ENCODE measurements around the gene GRIA1. TPM values are rescaled to one million over a fixed set of nuclear protein-coding genes. Genes with fewer than 3 reads are reported as not detected.

GRIA1 gene
- total RNA-seq, 2 donors from 2014 or later: 1.2 TPM; not detected in 1

DNA sequence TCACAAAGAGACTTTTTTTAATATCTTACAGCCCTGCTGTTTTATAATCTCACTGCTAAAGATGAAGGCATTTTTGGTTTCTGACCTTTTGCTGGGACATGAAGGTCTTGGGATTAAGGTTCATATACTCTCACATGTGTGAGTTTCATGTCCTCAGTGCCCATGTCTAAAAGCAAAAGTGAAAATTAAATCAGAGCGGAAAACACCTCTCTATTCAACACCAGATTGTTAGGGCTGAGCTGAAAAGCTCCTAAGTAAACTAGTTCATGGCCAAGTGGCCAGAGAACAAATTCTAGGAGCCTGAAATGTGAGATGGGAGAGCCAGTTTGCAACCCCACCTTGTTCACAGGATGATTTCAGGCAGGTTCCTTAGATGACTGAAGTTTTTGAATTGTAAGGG, 110.9 kb downstream of the GRIA1 start:
- Histone ChIP-seq H3K9me3 (ENCODE audit: control insufficient read depth, low read length) (no peaks in the 10 kb centered on the region), H3K4me1 (ENCODE audit: control insufficient read depth, insufficient read depth, low read length) (no peaks in the 10 kb centered on the region), H3K27ac (ENCODE audit: low read depth, low read length) (no peak overlapping the region), H3K36me3 (ENCODE audit: control insufficient read depth, insufficient read depth, low read length) (no peaks in the 10 kb centered on the region), H3K27me3 (ENCODE audit: control insufficient read depth, insufficient read depth, low read length, poor library complexity, severe bottlenecking) (no peaks in the 10 kb centered on the region), H3K4me3 (ENCODE audit: low read length) (no peak overlapping the region), H3K9ac (ENCODE audit: extremely low read depth, low read length, poor library complexity, severe bottlenecking) (no peak overlapping the region)
- Mint-ChIP-seq H3K9me3 (no peaks in the 10 kb centered on the region), H3K4me1 (no peaks in the 10 kb centered on the region), H3K27ac (no peak overlapping the region), H3K36me3 (ENCODE audit: low read depth) (no peaks in the 10 kb centered on the region), H3K4me3 (no peak overlapping the region), H3K27me3 (ENCODE audit: insufficient read depth) (peaks cover 3% of the 10 kb centered on the region)
- TF ChIP-seq, protein P1, sequence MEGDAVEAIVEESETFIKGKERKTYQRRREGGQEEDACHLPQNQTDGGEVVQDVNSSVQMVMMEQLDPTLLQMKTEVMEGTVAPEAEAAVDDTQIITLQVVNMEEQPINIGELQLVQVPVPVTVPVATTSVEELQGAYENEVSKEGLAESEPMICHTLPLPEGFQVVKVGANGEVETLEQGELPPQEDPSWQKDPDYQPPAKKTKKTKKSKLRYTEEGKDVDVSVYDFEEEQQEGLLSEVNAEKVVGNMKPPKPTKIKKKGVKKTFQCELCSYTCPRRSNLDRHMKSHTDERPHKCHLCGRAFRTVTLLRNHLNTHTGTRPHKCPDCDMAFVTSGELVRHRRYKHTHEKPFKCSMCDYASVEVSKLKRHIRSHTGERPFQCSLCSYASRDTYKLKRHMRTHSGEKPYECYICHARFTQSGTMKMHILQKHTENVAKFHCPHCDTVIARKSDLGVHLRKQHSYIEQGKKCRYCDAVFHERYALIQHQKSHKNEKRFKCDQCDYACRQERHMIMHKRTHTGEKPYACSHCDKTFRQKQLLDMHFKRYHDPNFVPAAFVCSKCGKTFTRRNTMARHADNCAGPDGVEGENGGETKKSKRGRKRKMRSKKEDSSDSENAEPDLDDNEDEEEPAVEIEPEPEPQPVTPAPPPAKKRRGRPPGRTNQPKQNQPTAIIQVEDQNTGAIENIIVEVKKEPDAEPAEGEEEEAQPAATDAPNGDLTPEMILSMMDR (conservative IDR thresholded peaks at IDR 0.05): no peak
- no peak for DNase-seq
- WGBS, 2 experiments (ENCODE audit: insufficient coverage in 1 of 2, insufficient read length in 1 of 2): 60 to 100% methylated on average over 1 of the region's 1 CpG

DNA sequence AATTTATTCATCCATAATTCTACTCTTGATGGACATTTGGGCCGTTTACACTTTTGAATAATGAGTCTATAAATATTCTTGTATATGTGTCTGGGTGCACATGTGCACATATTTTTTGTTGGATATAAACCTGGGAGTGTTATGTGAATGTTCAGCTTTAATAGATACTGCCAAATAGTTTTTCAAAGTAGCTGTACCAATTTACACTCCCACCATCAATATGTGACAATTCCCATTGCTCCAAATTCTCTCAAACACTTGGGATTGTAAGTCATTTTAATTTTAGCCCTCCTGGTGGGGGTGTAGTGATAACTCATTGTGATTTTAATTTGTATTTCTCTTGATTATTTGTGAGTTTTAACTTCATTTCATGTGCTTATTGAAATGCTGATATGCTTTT, 114.9 kb downstream of the GRIA1 start:
- H3K9me3 Mint-ChIP-seq: no peaks in the 10 kb centered on the region
- H3K4me3 ChIP-seq (ENCODE audit: low read length): no peak overlapping the region
- H3K4me3 Mint-ChIP-seq: no peak overlapping the region
- no peaks in the 10 kb centered on the region for H3K9me3 ChIP-seq (ENCODE audit: control insufficient read depth, low read length)
- H3K27me3 ChIP-seq (ENCODE audit: control insufficient read depth, insufficient read depth, low read length, poor library complexity, severe bottlenecking): no peaks in the 10 kb centered on the region
- no peak overlapping the region for H3K27ac ChIP-seq (ENCODE audit: low read depth, low read length)
- no peaks in the 10 kb centered on the region for H3K36me3 Mint-ChIP-seq (ENCODE audit: low read depth)
- no peak for DNase-seq
- WGBS, 2 experiments (ENCODE audit: insufficient coverage in 1 of 2, insufficient read length in 1 of 2): 100% methylated on average over 1 of the region's 1 CpG; no CpG with 5 or more reads in 1 of the 2 experiments
- TF ChIP-seq, protein P1 (conservative IDR thresholded peaks at IDR 0.05): no peak
- no peaks in the 10 kb centered on the region for H3K4me1 ChIP-seq (ENCODE audit: control insufficient read depth, insufficient read depth, low read length)
- H3K27ac Mint-ChIP-seq: no peak overlapping the region
- H3K4me1 Mint-ChIP-seq: peaks cover 6% of the 10 kb centered on the region
- no peak overlapping the region for H3K9ac ChIP-seq (ENCODE audit: extremely low read depth, low read length, poor library complexity, severe bottlenecking)
- no peaks in the 10 kb centered on the region for H3K36me3 ChIP-seq (ENCODE audit: control insufficient read depth, insufficient read depth, low read length)
- H3K27me3 Mint-ChIP-seq (ENCODE audit: insufficient read depth): peaks cover 3% of the 10 kb centered on the region

DNA sequence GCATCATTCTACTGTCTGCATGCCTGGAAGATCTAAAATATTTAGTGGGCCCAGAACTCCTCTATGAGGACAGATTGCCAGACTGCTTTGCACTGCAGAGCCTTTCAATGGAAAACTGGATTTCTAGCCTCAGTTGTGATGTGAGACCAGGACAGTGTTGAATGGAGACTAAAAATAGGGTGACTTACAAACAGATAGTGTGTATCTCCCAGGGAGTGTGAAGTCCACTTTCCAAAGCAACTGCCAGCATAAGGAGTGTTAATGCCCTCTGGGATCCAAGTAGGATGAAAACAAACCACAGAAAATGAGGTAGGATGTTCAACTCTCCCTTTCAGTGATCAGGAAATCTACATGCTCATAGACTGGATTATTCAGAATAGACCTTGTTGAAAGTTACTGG, 119.5 kb downstream of the GRIA1 start:
- Histone ChIP-seq H3K27ac (ENCODE audit: low read depth, low read length) (no peak overlapping the region), H3K4me1 (ENCODE audit: control insufficient read depth, insufficient read depth, low read length) (no peaks in the 10 kb centered on the region), H3K4me3 (ENCODE audit: low read length) (no peak overlapping the region), H3K9me3 (ENCODE audit: control insufficient read depth, low read length) (no peaks in the 10 kb centered on the region), H3K36me3 (ENCODE audit: control insufficient read depth, insufficient read depth, low read length) (no peaks in the 10 kb centered on the region), H3K9ac (ENCODE audit: extremely low read depth, low read length, poor library complexity, severe bottlenecking) (no peak overlapping the region), H3K27me3 (ENCODE audit: control insufficient read depth, insufficient read depth, low read length, poor library complexity, severe bottlenecking) (no peaks in the 10 kb centered on the region)
- Mint-ChIP-seq H3K4me3 (no peak overlapping the region), H3K27ac (no peak overlapping the region), H3K4me1 (peaks cover 9% of the 10 kb centered on the region), H3K36me3 (ENCODE audit: low read depth) (no peaks in the 10 kb centered on the region), H3K9me3 (no peaks in the 10 kb centered on the region), H3K27me3 (ENCODE audit: insufficient read depth) (no peaks in the 10 kb centered on the region)
- DNase-seq: no peak
- TF ChIP-seq, protein P1 (conservative IDR thresholded peaks at IDR 0.05): no peak

Data from endodermal cell (in vitro differentiated cells).